ENCODE data around the gene C1QTNF8. TPM values are rescaled to one million over a fixed set of nuclear protein-coding genes. Genes with fewer than 3 reads are reported as not detected.

C1QTNF8 gene
- total RNA-seq: not detected

GRCh38 chr16:1096169-1097082, at the start of gene C1QTNF8:
TSS of gene C1QTNF8 (minus strand) at chr16:1096244. CDS start at chr16:1094922, 1,322 bp downstream.

GRCh38 chr16:1072526-1073261, 23.4 kb downstream of the C1QTNF8 start, which contains the start of gene SSTR5:
TSS of gene SSTR5 (plus strand) at chr16:1072747. CDS start at chr16:1078869, 6,122 bp downstream.

Other genes starting within 250 kb of the C1QTNF8 start
- 10 to 100 TPM; 23.6 to 27.0 TPM for gene LMF1, start 125.3 kb downstream of the C1QTNF8 start, total RNA-seq
- under 1 TPM in 1 of 2 experiments, not detected in 1; 0.08 TPM for gene SOX8, start 114.5 kb downstream of the C1QTNF8 start, total RNA-seq
- not detected for gene SSTR5, start 23.5 kb downstream of the C1QTNF8 start, total RNA-seq
- 1 to 10 TPM; 1.9 TPM for gene CACNA1H, start 56.9 kb upstream of the C1QTNF8 start, total RNA-seq
- gene TPSG1, start 129.0 kb upstream of the C1QTNF8 start, total RNA-seq: not detected
- gene TPSB2, start 133.9 kb upstream of the C1QTNF8 start, total RNA-seq: not detected
- gene TPSAB1, start 144.5 kb upstream of the C1QTNF8 start, total RNA-seq: not detected
- gene TPSD1, start 159.8 kb upstream of the C1QTNF8 start, total RNA-seq: not detected
- 100 to 1,000 TPM; 165 to 201 TPM for gene UBE2I, start 213.4 kb upstream of the C1QTNF8 start, total RNA-seq
- 1 to 10 TPM; 1.4 to 1.7 TPM for gene BAIAP3, start 237.4 kb upstream of the C1QTNF8 start, total RNA-seq

Data from activated naive CD4-positive, alpha-beta T cell treated with anti-CD3 and anti-CD28 coated beads, Interleukin-2, amount 10 ng/mL, durations not matched to agents 5 hours and 36 hours (primary cell).